ENCODE measurements around the gene GSDMA. TPM values are rescaled to one million over a fixed set of nuclear protein-coding genes. Genes with fewer than 3 reads are reported as not detected.

GSDMA gene
- total RNA-seq, 1 donor from 2014 or later = 0.26 TPM

DNA sequence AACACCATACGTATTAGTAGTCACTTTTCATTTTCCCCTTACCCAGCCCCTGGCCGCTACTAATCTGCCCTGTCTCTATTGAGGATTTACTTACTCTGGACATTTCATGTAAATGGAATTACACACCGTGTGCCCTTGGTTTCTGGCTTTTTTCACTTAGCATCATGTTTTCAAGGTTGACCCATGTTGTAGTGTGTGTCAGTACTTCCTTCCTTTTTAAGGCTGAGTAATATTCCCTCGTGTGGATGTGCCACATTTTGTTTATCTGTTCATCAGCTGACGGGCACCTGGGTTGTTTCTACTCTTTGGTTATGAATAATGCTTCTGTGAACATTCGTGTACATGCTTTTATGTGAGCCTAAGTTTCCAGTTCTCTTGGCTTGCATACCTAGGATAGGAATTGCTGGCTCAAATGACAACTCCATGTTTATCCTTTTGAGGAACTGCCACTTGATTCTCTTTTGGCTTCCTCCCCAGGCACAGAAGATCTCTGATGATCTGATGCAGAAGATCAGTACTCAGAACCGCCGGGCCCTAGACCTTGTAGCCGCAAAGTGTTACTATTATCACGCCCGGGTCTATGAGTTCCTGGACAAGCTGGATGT, 25.5 kb downstream of the GSDMA start:
- no peaks in the 10 kb centered on the region for H3K27me3 ChIP-seq (ENCODE audit: control insufficient read depth, insufficient read depth, low read length)
- H3K4me3 ChIP-seq (ENCODE audit: low read depth, low read length) = no peak overlapping the region
- H3K36me3 ChIP-seq (ENCODE audit: control insufficient read depth, insufficient read depth, low read length) = peaks cover 41% of the 10 kb centered on the region
- FAIRE-seq = no peak
- TF ChIP-seq, protein P1, sequence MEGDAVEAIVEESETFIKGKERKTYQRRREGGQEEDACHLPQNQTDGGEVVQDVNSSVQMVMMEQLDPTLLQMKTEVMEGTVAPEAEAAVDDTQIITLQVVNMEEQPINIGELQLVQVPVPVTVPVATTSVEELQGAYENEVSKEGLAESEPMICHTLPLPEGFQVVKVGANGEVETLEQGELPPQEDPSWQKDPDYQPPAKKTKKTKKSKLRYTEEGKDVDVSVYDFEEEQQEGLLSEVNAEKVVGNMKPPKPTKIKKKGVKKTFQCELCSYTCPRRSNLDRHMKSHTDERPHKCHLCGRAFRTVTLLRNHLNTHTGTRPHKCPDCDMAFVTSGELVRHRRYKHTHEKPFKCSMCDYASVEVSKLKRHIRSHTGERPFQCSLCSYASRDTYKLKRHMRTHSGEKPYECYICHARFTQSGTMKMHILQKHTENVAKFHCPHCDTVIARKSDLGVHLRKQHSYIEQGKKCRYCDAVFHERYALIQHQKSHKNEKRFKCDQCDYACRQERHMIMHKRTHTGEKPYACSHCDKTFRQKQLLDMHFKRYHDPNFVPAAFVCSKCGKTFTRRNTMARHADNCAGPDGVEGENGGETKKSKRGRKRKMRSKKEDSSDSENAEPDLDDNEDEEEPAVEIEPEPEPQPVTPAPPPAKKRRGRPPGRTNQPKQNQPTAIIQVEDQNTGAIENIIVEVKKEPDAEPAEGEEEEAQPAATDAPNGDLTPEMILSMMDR (IDR thresholded peaks at IDR 0.05; ENCODE audit: insufficient read depth, low read length, severe bottlenecking) = no peak
- no peak for DNase-seq (ENCODE audit: low read depth)

DNA sequence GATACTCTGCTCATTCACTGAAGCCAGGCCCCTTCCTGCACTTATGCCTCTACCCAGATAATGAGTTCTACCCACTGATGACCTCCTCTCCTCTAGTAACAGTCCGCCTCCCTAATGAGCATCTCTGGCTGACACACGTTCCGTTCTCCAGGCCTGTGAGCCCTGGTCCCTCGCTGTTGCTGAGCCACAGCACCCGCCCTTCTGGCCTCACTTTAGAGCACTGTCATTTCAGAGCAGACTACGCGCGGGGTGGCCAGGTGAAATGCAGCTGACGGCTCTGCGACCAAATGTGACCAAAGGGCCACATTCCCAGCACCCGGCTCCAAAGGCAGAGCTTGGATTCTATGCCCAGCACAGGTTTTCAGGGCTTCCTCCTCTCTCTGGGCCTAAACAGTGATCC, 31.6 kb downstream of the GSDMA start:
- TF ChIP-seq, protein P1 (IDR thresholded peaks at IDR 0.05; ENCODE audit: insufficient read depth, low read length, severe bottlenecking) = no peak
- H3K27me3 ChIP-seq (ENCODE audit: control insufficient read depth, insufficient read depth, low read length) = no peaks in the 10 kb centered on the region
- DNase-seq (ENCODE audit: low read depth) = no peak
- no peak for FAIRE-seq
- peaks cover 37% of the 10 kb centered on the region for H3K36me3 ChIP-seq (ENCODE audit: control insufficient read depth, insufficient read depth, low read length)
- H3K4me3 ChIP-seq (ENCODE audit: low read depth, low read length) = no peak overlapping the region

DNA sequence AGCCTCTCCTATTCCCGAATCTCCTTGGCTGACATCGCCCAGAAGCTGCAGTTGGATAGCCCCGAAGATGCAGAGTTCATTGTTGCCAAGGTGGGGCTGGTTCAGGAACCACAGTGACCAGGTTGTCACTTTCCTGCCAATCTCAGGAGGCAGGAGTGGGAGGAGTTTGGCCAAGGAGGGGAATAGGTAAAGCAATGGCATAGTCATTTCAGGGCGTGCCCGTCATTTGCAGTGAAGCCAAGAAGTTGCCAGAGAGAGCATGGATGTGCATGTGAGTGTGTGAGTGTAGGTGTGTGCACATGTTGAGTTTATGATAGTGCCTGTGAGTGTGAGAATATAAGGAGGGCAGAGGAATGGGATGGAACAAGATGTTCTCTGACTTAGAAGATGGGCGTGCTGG, 32.6 kb downstream of the GSDMA start:
- Histone ChIP-seq H3K36me3 (ENCODE audit: control insufficient read depth, insufficient read depth, low read length) (peaks cover 30% of the 10 kb centered on the region), H3K27me3 (ENCODE audit: control insufficient read depth, insufficient read depth, low read length) (no peaks in the 10 kb centered on the region), H3K4me3 (ENCODE audit: low read depth, low read length) (no peak overlapping the region)
- no peak for DNase-seq (ENCODE audit: low read depth)
- FAIRE-seq = no peak
- TF ChIP-seq, protein P1 (IDR thresholded peaks at IDR 0.05; ENCODE audit: insufficient read depth, low read length, severe bottlenecking) = no peak

DNA sequence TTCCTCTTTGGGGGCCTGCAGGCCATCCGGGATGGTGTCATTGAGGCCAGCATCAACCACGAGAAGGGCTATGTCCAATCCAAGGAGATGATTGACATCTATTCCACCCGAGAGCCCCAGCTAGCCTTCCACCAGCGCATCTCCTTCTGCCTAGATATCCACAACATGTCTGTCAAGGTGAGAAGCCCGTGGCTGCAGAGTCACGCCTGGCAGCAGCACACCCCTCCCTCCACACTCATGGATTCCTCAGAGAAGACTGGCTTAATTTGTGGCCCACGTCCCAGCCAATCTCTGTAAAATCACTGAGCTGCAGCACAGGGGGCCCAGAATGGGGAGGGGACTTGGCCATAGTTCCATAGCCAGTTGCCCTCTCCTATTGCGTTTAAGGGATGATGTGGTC, 33.4 kb downstream of the GSDMA start:
- Histone ChIP-seq H3K27me3 (ENCODE audit: control insufficient read depth, insufficient read depth, low read length) (no peaks in the 10 kb centered on the region), H3K4me3 (ENCODE audit: low read depth, low read length) (no peak overlapping the region), H3K36me3 (ENCODE audit: control insufficient read depth, insufficient read depth, low read length) (peaks cover 28% of the 10 kb centered on the region)
- TF ChIP-seq, protein P1 (IDR thresholded peaks at IDR 0.05; ENCODE audit: insufficient read depth, low read length, severe bottlenecking) = no peak
- no peak for DNase-seq (ENCODE audit: low read depth)
- no peak for FAIRE-seq

DNA sequence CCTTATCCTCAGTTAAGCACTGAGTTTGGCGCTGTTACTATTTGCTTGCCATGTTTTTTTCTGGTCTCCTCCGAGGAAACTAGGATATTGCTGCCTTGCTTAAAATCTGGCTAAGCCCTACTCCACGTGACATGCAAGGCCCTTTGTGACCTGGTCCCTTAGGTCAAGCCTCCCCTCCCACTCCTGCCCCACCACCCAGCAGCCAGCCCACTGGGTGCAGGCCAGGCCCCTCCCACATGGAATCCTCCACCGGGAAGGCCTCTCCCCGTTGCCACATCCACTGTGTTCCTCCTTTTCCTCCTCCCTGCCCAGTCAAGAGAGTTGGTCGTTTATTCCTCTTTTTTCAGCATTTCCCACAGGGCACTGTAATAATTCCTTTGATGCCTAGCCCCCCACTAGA, 34.0 kb downstream of the GSDMA start:
- TF ChIP-seq, protein P1 (IDR thresholded peaks at IDR 0.05; ENCODE audit: insufficient read depth, low read length, severe bottlenecking) = no peak
- Histone ChIP-seq H3K36me3 (ENCODE audit: control insufficient read depth, insufficient read depth, low read length) (peaks cover 26% of the 10 kb centered on the region), H3K4me3 (ENCODE audit: low read depth, low read length) (no peak overlapping the region), H3K27me3 (ENCODE audit: control insufficient read depth, insufficient read depth, low read length) (no peaks in the 10 kb centered on the region)
- FAIRE-seq (no peak), DNase-seq (ENCODE audit: low read depth) (no peak)

DNA sequence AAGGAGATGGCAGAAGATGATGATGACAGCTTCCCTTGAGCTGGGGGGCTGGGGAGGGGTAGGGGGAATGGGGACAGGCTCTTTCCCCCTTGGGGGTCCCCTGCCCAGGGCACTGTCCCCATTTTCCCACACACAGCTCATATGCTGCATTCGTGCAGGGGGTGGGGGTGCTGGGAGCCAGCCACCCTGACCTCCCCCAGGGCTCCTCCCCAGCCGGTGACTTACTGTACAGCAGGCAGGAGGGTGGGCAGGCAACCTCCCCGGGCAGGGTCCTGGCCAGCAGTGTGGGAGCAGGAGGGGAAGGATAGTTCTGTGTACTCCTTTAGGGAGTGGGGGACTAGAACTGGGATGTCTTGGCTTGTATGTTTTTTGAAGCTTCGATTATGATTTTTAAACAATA, 34.7 kb downstream of the GSDMA start:
- FAIRE-seq (no peak), DNase-seq (ENCODE audit: low read depth) (no peak)
- Histone ChIP-seq H3K27me3 (ENCODE audit: control insufficient read depth, insufficient read depth, low read length) (no peaks in the 10 kb centered on the region), H3K36me3 (ENCODE audit: control insufficient read depth, insufficient read depth, low read length) (peaks cover 22% of the 10 kb centered on the region), H3K4me3 (ENCODE audit: low read depth, low read length) (no peak overlapping the region)
- TF ChIP-seq, protein P1 (IDR thresholded peaks at IDR 0.05; ENCODE audit: insufficient read depth, low read length, severe bottlenecking) = no peak

Data from bronchial epithelial cell (primary cell).